HG03280 (cell line): ENCODE results near the gene SDHAF1.

ENCODE experiments used
- ATAC-seq: cut with Tn5 transposase; IDR thresholded peaks from one replicate; pipeline ENCODE4 v1.9.1; 2021; ENCODE audit warnings: mild to moderate bottlenecking, moderate library complexity; ENCODE audit not compliant: unreplicated experiment

SDHAF1 gene

GRCh38 chr19:35986664-35987570 is 8.1 kb upstream of the SDHAF1 start:
- ATAC-seq = no peak

- no peak for ATAC-seq
These were observed 7.5 kb upstream of the SDHAF1 start for GRCh38 chr19:35987571-35987896.

- ATAC-seq = no peak
These were observed 6.2 kb upstream of the SDHAF1 start for GRCh38 chr19:35988824-35989223.

- no peak for ATAC-seq
These were observed 4.8 kb upstream of the SDHAF1 start for GRCh38 chr19:35990156-35990555.

GRCh38 chr19:35990771-35991730 is 3.9 kb upstream of the SDHAF1 start:
- ATAC-seq = no peak

GRCh38 chr19:35991731-35992450 is 3.1 kb upstream of the SDHAF1 start:
- no peak for ATAC-seq

- no peak for ATAC-seq
These were observed 1.9 kb upstream of the SDHAF1 start for GRCh38 chr19:35992907-35993765.

- ATAC-seq = no peak
These were observed 927 bp upstream of the SDHAF1 start for GRCh38 chr19:35993923-35994598.

- ATAC-seq = no peak
These were observed 1.8 kb downstream of the SDHAF1 start for GRCh38 chr19:35996777-35997176.

- no peak for ATAC-seq
These were observed 6.6 kb downstream of the SDHAF1 start for GRCh38 chr19:36001605-36002004.

GRCh38 chr19:36003284-36003683 is 8.3 kb downstream of the SDHAF1 start:
- ATAC-seq = no peak

GRCh38 chr19:36006955-36007354 is 12.0 kb downstream of the SDHAF1 start:
- ATAC-seq = no peak

- ATAC-seq = no peak
These were observed 13.5 kb downstream of the SDHAF1 start, which contains the start of gene SYNE4 for GRCh38 chr19:36008336-36008978. Gene SYNE4, minus strand, starts transcription at chr19:36008813. Its CDS starts 132 bp downstream, at chr19:36008681.

- ATAC-seq = no peak
These were observed 14.2 kb downstream of the SDHAF1 start for GRCh38 chr19:36009220-36009619.

- ATAC-seq = no peak
These were observed 14.8 kb downstream of the SDHAF1 start for GRCh38 chr19:36009633-36010379.

- ATAC-seq = no peak
These were observed 15.4 kb downstream of the SDHAF1 start for GRCh38 chr19:36010402-36010801.

GRCh38 chr19:36013280-36014011 is 18.5 kb downstream of the SDHAF1 start:
- ATAC-seq = no peak
